IPS-NIHi7 (cell line): ENCODE measurements around the gene CLPTM1.
"Not testable (repeated sequence)": the region's sequence is repeated elsewhere in the genome, so short reads cannot be mapped to it uniquely, and the experiment has no call there.

Experiments
- DNase-seq: peaks from one replicate; pipeline ENCODE4 v3.0.0; 2012; ENCODE audit warnings: mixed read lengths; ENCODE audit errors: extremely low spot score

The CLPTM1 gene, protein sequence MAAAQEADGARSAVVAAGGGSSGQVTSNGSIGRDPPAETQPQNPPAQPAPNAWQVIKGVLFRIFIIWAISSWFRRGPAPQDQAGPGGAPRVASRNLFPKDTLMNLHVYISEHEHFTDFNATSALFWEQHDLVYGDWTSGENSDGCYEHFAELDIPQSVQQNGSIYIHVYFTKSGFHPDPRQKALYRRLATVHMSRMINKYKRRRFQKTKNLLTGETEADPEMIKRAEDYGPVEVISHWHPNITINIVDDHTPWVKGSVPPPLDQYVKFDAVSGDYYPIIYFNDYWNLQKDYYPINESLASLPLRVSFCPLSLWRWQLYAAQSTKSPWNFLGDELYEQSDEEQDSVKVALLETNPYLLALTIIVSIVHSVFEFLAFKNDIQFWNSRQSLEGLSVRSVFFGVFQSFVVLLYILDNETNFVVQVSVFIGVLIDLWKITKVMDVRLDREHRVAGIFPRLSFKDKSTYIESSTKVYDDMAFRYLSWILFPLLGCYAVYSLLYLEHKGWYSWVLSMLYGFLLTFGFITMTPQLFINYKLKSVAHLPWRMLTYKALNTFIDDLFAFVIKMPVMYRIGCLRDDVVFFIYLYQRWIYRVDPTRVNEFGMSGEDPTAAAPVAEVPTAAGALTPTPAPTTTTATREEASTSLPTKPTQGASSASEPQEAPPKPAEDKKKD

DNA sequence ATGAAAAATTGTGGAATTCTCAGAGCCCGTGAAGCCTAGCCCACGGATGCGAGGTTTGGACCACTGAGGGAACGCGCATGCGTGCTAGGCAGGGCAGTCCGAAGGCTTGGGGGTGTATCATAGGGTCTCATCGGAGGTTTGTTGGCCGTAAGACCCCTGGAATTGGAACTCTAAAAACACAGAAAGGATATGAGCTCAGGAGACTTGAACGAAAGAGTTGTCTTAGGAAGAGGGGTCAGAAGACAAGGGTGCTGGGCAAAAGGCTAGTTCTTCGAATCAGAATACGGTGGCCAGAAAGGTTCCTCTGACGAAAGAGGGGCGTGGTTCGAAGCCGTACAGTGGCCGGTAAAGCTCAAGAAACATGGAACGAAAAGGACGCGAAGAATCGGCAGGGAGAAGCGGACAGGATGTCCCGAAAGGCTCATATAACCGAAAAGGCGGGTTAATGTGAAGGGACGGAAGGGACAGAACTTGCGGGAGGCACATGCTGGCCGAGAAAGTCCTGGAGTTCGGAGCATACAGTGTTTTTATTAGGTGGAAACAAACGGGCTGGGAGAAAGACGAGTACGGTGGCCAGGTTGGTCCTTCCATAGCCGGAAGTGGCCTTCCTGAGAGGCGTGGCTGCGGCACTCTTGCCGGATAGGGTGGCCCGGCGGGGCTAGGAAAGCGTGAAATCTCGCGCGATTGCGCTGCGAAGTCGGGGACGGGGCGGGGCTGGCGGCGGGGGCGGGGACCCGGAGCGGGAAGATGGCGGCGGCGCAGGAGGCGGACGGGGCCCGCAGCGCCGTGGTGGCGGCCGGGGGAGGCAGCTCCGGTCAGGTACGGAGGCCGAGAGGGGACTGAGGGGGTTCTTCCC is at the start of gene CLPTM1:
TSS of gene CLPTM1 (plus strand) at position 732 of the 856 bp plus-strand sequence. CDS start at position 748, 16 bp downstream.
- DNase-seq: peak; percentile 99

DNA sequence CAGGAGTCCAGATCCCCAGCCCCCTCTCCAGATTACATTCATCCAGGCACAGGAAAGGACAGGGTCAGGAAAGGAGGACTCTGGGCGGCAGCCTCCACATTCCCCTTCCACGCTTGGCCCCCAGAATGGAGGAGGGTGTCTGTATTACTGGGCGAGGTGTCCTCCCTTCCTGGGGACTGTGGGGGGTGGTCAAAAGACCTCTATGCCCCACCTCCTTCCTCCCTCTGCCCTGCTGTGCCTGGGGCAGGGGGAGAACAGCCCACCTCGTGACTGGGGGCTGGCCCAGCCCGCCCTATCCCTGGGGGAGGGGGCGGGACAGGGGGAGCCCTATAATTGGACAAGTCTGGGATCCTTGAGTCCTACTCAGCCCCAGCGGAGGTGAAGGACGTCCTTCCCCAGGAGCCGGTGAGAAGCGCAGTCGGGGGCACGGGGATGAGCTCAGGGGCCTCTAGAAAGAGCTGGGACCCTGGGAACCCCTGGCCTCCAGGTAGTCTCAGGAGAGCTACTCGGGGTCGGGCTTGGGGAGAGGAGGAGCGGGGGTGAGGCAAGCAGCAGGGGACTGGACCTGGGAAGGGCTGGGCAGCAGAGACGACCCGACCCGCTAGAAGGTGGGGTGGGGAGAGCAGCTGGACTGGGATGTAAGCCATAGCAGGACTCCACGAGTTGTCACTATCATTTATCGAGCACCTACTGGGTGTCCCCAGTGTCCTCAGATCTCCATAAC is 49.6 kb upstream of the CLPTM1 start, which contains the start of gene APOE:
TSS of gene APOE (plus strand) at position 360 of the 724 bp plus-strand sequence. CDS start 829 bp downstream, outside the sequence.
- DNase-seq: peak; percentile 73

DNA sequence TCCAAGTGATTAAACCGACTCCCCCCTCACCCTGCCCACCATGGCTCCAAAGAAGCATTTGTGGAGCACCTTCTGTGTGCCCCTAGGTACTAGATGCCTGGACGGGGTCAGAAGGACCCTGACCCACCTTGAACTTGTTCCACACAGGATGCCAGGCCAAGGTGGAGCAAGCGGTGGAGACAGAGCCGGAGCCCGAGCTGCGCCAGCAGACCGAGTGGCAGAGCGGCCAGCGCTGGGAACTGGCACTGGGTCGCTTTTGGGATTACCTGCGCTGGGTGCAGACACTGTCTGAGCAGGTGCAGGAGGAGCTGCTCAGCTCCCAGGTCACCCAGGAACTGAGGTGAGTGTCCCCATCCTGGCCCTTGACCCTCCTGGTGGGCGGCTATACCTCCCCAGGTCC is 47.6 kb upstream of the CLPTM1 start:
- no peak for DNase-seq

DNA sequence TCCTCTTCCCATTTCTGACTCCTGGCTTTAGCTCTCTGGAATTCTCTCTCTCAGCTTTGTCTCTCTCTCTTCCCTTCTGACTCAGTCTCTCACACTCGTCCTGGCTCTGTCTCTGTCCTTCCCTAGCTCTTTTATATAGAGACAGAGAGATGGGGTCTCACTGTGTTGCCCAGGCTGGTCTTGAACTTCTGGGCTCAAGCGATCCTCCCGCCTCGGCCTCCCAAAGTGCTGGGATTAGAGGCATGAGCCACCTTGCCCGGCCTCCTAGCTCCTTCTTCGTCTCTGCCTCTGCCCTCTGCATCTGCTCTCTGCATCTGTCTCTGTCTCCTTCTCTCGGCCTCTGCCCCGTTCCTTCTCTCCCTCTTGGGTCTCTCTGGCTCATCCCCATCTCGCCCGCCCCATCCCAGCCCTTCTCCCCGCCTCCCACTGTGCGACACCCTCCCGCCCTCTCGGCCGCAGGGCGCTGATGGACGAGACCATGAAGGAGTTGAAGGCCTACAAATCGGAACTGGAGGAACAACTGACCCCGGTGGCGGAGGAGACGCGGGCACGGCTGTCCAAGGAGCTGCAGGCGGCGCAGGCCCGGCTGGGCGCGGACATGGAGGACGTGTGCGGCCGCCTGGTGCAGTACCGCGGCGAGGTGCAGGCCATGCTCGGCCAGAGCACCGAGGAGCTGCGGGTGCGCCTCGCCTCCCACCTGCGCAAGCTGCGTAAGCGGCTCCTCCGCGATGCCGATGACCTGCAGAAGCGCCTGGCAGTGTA is 46.9 kb upstream of the CLPTM1 start:
- no peak for DNase-seq

DNA sequence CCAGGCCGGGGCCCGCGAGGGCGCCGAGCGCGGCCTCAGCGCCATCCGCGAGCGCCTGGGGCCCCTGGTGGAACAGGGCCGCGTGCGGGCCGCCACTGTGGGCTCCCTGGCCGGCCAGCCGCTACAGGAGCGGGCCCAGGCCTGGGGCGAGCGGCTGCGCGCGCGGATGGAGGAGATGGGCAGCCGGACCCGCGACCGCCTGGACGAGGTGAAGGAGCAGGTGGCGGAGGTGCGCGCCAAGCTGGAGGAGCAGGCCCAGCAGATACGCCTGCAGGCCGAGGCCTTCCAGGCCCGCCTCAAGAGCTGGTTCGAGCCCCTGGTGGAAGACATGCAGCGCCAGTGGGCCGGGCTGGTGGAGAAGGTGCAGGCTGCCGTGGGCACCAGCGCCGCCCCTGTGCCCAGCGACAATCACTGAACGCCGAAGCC is 46.3 kb upstream of the CLPTM1 start:
- DNase-seq: no peak

DNA sequence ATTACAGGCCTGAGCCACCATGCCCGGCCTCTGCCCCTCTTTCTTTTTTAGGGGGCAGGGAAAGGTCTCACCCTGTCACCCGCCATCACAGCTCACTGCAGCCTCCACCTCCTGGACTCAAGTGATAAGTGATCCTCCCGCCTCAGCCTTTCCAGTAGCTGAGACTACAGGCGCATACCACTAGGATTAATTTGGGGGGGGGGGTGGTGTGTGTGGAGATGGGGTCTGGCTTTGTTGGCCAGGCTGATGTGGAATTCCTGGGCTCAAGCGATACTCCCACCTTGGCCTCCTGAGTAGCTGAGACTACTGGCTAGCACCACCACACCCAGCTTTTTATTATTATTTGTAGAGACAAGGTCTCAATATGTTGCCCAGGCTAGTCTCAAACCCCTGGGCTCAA is 45.4 kb upstream of the CLPTM1 start:
- no peak for DNase-seq

DNA sequence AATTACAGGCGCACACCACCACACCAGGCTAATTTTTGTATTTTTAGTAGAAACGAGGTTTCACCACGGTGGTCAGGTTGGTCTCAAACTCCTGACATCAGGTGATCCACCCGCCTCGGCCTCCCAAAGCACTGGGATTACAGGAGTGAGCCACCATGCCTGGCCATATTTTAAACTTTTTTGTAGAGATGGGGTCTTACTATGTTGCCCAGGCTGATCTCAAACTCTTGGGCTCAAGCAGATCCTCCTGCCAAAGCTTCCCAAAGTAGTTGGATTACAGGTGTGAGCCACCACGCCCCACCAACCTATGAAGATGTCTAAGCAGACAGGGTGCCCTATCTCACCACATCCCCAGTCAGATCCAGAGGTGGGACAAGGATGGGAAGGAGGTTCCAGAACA is 43.3 kb upstream of the CLPTM1 start:
- DNase-seq: not testable (repeated sequence)

DNA sequence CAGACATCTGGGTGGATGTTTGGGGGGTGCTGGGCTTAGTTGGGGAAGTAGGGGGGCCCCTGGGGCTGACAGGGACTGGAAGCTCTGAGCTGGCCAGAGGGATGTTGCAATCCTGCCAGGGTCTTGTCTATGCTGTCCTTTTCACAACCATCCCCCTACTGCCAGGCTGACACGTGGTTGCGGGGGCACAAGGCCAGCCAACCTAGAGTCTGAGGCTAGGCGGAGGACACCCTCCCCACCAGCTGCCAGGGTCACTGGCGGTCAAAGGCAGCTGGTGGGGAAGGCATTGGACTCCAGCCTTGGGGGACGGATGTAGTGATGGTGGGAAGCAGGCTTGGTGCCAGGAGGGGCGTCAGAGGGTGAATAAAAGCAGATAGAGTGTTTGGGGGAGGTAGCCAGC is 42.3 kb upstream of the CLPTM1 start:
- no peak for DNase-seq

DNA sequence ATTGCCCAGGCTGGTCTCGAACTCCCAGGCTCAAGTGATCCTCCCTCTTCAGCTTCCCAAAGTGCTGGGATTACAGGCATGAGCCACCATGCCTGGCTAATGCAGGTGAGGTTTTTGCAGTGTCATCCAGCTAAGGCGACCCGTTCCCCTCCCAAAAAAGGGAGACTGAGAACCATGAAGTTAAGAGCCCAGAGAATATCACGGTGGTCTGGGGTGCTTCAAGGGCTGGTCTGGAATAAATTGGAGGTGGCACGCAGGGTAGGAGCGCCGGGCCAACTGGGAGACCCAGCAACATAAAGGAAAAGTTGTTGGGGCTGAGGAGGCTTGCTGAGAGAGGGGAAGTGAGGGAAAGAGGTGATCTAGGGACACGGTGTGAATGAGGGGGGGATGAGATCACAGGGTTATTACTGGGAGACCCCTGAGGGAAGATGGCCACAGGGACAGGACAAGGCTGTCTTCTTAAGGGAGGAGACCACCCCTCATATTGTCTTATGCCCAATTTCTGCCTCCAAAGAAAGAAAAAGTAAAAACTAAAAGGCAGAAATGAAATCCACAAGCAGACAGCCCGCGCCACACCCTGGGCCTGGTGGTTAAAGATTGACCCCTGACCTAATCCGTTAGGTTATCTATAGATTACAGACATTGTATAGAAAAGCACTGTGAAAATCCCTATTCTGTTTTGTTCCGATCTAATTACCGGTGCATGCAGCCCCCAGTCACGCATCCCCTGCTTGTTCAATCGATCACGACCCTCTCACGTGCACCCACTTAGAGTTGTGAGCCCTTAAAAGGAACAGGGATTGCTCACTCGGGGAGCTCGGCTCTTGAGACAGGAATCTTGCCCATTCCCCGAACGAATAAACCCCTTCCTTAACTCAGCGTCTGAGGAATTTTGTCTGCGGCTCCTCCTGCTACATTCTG is 41.4 kb upstream of the CLPTM1 start:
- DNase-seq: not testable (repeated sequence)

DNA sequence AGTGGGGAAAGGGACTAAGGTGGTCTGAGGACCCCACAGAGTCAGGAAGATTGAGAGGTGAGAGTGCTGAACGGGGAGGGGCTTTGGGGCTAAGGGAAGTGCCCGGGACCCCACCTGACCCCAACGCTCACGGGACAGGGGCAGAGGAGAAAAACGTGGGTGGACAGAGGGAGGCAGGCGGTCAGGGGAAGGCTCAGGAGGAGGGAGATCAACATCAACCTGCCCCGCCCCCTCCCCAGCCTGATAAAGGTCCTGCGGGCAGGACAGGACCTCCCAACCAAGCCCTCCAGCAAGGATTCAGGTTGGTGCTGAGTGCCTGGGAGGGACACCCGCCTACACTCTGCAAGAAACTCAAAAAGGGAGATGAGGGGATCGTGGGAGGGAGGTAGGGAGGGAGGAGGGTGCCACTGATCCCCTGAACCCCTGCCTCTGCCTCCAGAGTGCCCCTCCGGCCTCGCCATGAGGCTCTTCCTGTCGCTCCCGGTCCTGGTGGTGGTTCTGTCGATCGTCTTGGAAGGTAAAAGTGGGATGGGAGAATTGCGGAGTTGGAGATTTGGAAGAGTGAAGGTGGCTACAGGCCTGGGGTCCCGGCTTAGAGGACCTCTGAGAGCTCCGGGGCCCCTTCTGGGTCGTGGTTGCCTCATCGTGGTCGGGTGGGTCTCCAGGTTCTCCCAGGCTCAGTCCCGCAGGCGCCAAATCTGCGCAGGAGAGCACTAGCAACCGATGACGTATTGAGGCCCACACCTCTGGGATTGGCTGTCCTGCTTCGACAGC is 40.6 kb upstream of the CLPTM1 start, which contains the start of gene APOC1:
TSS of gene APOC1 (plus strand) at position 176 of the 774 bp plus-strand sequence. CDS start at position 460, 284 bp downstream.
- DNase-seq: peak; percentile 91

DNA sequence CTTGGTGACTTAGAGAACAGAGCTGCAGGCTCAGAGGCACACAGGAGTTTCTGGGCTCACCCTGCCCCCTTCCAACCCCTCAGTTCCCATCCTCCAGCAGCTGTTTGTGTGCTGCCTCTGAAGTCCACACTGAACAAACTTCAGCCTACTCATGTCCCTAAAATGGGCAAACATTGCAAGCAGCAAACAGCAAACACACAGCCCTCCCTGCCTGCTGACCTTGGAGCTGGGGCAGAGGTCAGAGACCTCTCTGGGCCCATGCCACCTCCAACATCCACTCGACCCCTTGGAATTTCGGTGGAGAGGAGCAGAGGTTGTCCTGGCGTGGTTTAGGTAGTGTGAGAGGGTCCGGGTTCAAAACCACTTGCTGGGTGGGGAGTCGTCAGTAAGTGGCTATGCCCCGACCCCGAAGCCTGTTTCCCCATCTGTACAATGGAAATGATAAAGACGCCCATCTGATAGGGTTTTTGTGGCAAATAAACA is 30.9 kb upstream of the CLPTM1 start:
- no peak for DNase-seq

DNA sequence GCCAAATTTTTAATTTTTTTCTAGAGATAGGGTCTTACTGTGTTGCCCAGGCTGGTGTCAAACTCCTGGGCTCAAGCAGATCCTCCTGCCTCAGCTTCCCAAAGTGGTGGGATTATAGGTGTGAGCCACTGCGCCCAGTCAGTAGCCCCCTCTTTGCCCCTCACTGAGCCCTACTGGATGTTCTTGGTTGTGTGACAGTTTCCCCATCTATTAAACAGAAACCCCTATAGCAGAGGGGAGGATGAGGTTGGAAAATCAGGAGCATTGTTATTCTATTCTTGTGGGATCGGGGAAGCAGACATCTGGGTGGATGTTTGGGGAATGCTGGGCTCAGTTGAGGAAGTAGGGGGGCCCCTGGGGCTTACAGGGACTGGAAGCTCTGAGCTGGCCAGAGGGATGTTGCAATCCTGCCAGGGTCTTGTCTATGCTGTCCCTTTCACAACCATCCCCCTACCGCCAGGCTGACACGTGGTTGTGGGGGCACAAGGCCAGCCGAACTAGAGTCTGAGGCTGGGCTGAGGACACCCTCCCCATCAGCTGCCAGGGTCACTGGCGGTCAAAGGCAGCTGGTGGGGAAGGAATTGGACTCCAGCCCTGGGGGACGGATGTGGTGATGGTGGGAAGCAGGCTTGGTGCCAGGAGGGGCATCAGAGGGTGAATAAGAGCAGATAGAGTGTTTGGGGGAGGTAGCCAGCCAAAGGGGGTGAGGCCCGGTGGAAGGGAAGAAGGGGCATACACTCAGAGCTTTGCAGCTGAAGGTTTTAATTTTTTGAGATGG is 29.9 kb upstream of the CLPTM1 start:
- no peak for DNase-seq

DNA sequence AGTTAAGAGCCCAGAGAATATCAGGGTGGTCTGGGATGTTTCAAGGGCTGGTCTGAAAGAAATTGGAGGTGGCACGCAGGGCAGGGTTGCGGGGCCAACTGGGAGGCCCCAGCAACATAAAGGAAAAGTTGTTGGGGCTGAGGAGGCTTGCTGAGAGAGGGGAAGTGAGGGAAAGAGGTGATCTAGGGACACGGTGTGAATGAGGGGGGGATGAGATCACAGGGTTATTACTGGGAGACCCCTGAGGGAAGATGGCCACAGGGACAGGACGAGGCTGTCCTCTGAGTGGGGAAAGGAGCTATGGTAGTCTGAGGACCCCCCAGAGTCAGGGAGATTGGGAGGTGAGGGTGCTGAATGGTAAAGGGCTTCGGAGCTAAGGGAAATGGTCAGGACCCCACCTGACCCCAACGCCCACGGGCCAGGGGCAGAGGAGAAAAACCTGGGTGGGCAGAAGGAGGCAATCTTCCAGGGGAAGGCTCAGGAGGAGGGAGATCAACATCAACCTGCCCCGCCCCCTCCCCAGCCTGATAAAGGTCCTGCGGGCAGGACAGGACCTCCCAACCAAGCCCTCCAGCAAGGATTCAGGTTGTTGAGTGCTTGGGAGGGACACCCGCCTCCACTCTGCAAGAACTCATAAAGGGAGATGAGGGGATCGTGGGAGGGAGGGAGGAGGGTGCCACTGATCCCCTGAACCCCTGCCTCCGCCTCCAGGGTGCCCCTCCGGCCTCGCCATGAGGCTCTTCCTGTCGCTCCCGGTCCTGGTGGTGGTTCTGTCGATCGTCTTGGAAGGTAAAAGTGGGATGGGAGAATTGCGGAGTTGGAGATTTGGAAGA is 28.7 kb upstream of the CLPTM1 start:
- DNase-seq: not testable (repeated sequence)

DNA sequence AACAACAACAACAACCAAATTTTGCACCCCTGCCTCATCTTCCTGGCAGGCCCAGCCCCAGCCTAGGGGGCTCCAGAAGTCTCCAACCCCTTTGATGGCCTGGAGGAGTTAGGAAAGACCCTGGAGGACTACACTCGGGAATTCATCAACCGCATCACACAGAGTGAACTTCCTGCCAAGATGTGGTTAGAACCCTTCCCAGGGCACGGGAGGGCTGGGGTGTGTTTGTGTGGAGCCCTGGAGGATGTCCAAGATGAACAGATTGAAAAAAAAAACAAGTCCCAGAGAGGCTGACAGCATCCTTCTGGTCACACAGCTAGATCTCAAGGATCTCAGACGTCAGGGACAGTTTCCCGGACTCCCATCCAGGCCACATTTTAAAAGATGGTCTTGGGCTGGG is 27.4 kb upstream of the CLPTM1 start:
- no peak for DNase-seq

DNA sequence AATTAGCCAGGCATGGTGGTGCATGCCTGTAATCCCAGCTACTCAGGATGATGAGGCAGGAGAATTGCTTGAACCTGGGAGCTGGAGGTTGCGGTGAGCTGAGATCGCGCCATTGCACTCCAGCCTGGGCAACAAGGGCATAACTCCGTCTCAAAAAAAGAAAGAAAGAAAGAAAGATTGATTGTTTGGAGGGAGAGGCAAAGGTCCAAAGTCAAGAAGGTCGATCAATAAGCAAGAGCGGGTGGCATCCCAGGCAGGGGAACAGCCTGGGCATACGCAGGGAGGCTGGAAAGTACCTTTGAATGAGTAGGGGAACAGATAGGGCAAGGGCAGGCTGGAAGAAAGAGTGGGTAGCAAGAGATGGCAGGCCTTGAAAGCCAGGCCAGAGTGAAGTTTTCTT is 25.1 kb upstream of the CLPTM1 start:
- no peak for DNase-seq

DNA sequence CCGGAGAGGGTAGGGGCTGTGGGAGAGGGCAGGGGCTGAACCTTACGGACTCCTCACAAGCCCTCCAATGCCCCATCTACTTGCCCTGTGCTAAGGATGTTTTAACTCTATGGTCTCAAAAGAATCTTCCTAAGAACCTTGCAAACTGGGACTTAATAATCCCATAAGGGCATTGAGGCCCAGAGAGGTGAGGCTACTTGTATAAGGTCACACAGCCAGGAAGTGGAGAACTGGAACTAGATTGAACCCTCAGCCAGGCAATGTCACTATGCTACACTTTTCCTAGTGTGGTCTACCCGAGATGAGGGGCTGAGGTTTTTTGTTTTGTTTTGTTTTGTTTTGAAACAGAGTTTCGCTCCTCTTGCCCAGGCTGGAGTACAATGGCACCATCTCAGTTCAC is 23.6 kb upstream of the CLPTM1 start:
- no peak for DNase-seq

DNA sequence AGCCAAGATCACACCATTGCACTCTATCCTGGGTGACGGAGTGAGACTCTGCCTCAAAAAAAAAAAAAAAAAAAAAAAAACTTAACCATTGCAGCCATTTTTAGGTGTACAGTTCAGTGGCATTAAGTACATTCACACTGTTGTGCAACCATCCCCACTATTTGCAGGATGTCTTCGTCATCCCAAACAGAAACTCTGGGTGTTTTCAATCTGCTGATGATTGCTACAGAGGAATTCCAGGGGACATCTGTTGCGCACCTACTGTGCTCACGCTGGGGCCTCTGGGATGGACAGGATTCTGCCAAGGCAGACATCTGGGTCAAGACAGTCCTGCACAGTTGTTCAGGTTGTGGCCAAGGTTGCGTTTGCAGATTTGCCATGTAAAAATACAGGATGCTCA is 15.5 kb upstream of the CLPTM1 start:
- DNase-seq: no peak
